GM13976 (cell line): ENCODE measurements around the gene SCGB1D1.

Source experiments
- DNase-seq: peaks from one replicate; pipeline ENCODE4 v3.0.0; 2012; ENCODE audit warnings: low spot score
- in situ Hi-C: fragments of 300-500 bp; cut with MboI; formaldehyde crosslinking; loops from one replicate; pipeline ENCODE4 v1.12.0; 2022; ENCODE audit warnings: low sequenced_read_pairs, mixed read lengths, inconsistent platforms; ENCODE audit not compliant: unreplicated experiment
- TF ChIP-seq, protein P1 (sequence below): IDR thresholded peaks from 2 replicates; pipeline ENCODE4 v1.5.1; 2012; ENCODE audit warnings: borderline replicate concordance, mild to moderate bottlenecking; ENCODE audit not compliant: insufficient read depth; ENCODE audit errors: extremely low read depth, missing control alignments, control extremely low read depth

Gene SCGB1D1

DNA sequence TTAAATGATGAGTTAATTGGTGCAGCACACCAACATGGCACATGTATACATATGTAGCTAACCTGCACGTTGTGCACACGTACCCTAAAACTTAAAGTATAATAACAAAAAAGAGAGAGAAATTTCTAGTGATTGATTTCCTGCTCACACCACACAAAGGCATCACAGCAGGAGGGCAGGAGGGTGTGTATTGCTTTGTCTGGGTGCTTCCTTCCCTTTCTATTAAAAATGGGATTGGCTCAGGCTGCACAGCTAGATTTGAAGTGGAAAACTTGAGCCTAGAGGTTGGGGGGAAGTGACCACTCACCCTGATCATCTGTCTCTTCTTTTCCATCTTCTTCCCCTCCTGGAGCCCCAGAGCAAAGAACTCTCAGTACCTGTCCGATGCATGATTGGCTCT is 51.1 kb downstream of the SCGB1D1 start:
- DNase-seq = no peak
- in situ Hi-C loops = no loop called here
- TF ChIP-seq, protein P1, sequence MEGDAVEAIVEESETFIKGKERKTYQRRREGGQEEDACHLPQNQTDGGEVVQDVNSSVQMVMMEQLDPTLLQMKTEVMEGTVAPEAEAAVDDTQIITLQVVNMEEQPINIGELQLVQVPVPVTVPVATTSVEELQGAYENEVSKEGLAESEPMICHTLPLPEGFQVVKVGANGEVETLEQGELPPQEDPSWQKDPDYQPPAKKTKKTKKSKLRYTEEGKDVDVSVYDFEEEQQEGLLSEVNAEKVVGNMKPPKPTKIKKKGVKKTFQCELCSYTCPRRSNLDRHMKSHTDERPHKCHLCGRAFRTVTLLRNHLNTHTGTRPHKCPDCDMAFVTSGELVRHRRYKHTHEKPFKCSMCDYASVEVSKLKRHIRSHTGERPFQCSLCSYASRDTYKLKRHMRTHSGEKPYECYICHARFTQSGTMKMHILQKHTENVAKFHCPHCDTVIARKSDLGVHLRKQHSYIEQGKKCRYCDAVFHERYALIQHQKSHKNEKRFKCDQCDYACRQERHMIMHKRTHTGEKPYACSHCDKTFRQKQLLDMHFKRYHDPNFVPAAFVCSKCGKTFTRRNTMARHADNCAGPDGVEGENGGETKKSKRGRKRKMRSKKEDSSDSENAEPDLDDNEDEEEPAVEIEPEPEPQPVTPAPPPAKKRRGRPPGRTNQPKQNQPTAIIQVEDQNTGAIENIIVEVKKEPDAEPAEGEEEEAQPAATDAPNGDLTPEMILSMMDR = no peak

DNA sequence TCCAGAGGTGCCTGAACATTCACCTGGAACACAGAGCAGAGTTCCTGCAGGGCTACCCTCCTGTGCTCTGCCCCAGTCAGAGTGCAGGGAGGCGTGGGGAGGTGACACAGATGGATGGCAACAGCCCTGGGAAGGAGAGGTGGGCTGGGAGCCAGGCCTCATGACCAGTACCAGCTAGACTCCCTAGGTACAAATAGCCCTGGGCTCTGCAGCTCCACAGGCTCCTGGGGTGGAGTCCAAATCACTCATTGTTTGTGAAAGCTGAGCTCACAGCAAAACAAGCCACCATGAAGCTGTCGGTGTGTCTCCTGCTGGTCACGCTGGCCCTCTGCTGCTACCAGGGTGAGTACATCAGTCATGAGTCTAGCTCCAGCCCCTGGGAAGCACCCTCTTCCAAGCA is 52.0 kb downstream of the SCGB1D1 start, which contains the start of gene SCGB1D2:
Gene SCGB1D2 (plus strand): TSS at position 219 of the 400 bp plus-strand sequence. CDS start 69 bp downstream, at position 288.
- no peak for DNase-seq
- TF ChIP-seq, protein P1 = no peak
- in situ Hi-C loops = no loop called here
